MCF 10A (cell line): ENCODE results near the gene DCT. TPM values are rescaled to one million over a fixed set of nuclear protein-coding genes. Genes with fewer than 3 reads are reported as not detected.

Experiments used
- BruUV-seq: library from RNA; stranded (reverse); fragments of 400-500 nt; replicated peaks from 2 replicates; lab custom pipeline; 2021; lab: Mats Ljungman, UMichigan
- CTCF ChIA-PET: fragments of 300-600 bp; sonication (Branson Sonifier 250); formaldehyde crosslinking; extraction: SDS; loops from one replicate; lab custom pipeline; 2021; ENCODE audit warnings: antibody characterized with exemption, inconsistent platforms; lab: Yijun Ruan, JAX
- POLR2A ChIA-PET: fragments of 300-600, 350-650 bp; sonication (Branson Sonifier 250); formaldehyde crosslinking; extraction: SDS; loops from one replicate; lab custom pipeline; 2020; ENCODE audit warnings: antibody characterized with exemption, inconsistent platforms; lab: Yijun Ruan, JAX
- DNase-seq: peaks from one replicate; pipeline ENCODE4 v3.0.0-alpha.2; 2018; ENCODE audit not compliant: unreplicated experiment
- H3K27ac Mint-ChIP-seq: one replicate; pipeline ENCODE4 v1.8.0; 2022; ENCODE audit warnings: mild to moderate bottlenecking, low read depth, mixed read lengths; ENCODE audit not compliant: unreplicated experiment
- H3K27me3 Mint-ChIP-seq: one replicate; pipeline ENCODE4 v1.8.0; 2022; ENCODE audit warnings: mixed read lengths; ENCODE audit not compliant: insufficient read depth, unreplicated experiment
- H3K36me3 Mint-ChIP-seq: one replicate; pipeline ENCODE4 v1.8.0; 2022; ENCODE audit warnings: mild to moderate bottlenecking, moderate library complexity, mixed read lengths; ENCODE audit not compliant: insufficient read depth, unreplicated experiment
- H3K4me1 Mint-ChIP-seq: one replicate; pipeline ENCODE4 v1.8.0; 2022; ENCODE audit warnings: mixed read lengths; ENCODE audit not compliant: insufficient read depth, unreplicated experiment
- H3K4me3 Mint-ChIP-seq: one replicate; pipeline ENCODE4 v1.8.0; 2022; ENCODE audit warnings: mild to moderate bottlenecking, moderate library complexity, mixed read lengths; ENCODE audit not compliant: unreplicated experiment
- H3K9me3 Mint-ChIP-seq: one replicate; pipeline ENCODE4 v1.8.0; 2022; ENCODE audit warnings: mixed read lengths; ENCODE audit not compliant: unreplicated experiment
- intact Hi-C: fragments of 100-400 bp; cut with micrococcal nuclease; formaldehyde crosslinking; loops from 2 replicates; pipeline ENCODE4 v1.14.1; 2022
- total RNA-seq: library from RNA; stranded (reverse); gene quantifications from 2 replicates; pipeline ENCODE4 v1.2.3, GENCODE V29; 2022
- TF ChIP-seq, protein P1 (sequence below): fragments of 200-600 bp; IDR thresholded peaks from one replicate; pipeline ENCODE4 v1.8.0; 2022; ENCODE audit warnings: antibody characterized with exemption, mild to moderate bottlenecking; ENCODE audit not compliant: unreplicated experiment

Gene DCT
- total RNA-seq, 1 experiment from 2014 or later = not detected

GRCh38 chr13:94414708-94415107, 64.8 kb downstream of the DCT start:
- no peak for DNase-seq
- H3K9me3 Mint-ChIP-seq = no peaks in the 10 kb centered on the region
- H3K4me3 Mint-ChIP-seq = no peak overlapping the region
- intact Hi-C loops = no loop called here
- no peaks in the 10 kb centered on the region for H3K4me1 Mint-ChIP-seq
- ChIA-PET POLR2A (no interaction called here), CTCF (interaction anchor here (0.6 to 1.1 kb wide), 2 partner anchors 203 to 1964 kb away, joined by 3 to 6 read pairs; no protein-coding TSS in a partner anchor)
- TF ChIP-seq, protein P1, sequence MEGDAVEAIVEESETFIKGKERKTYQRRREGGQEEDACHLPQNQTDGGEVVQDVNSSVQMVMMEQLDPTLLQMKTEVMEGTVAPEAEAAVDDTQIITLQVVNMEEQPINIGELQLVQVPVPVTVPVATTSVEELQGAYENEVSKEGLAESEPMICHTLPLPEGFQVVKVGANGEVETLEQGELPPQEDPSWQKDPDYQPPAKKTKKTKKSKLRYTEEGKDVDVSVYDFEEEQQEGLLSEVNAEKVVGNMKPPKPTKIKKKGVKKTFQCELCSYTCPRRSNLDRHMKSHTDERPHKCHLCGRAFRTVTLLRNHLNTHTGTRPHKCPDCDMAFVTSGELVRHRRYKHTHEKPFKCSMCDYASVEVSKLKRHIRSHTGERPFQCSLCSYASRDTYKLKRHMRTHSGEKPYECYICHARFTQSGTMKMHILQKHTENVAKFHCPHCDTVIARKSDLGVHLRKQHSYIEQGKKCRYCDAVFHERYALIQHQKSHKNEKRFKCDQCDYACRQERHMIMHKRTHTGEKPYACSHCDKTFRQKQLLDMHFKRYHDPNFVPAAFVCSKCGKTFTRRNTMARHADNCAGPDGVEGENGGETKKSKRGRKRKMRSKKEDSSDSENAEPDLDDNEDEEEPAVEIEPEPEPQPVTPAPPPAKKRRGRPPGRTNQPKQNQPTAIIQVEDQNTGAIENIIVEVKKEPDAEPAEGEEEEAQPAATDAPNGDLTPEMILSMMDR = no peak
- H3K36me3 Mint-ChIP-seq = no peaks in the 10 kb centered on the region
- no peak overlapping the region for H3K27ac Mint-ChIP-seq
- no peaks in the 10 kb centered on the region for H3K27me3 Mint-ChIP-seq
- BruUV-seq = no TSS peak

GRCh38 chr13:94414141-94414540, 65.3 kb downstream of the DCT start:
- no peak for DNase-seq
- Mint-ChIP-seq H3K27me3 (no peaks in the 10 kb centered on the region), H3K9me3 (no peaks in the 10 kb centered on the region), H3K4me1 (no peaks in the 10 kb centered on the region), H3K4me3 (no peak overlapping the region), H3K36me3 (no peaks in the 10 kb centered on the region), H3K27ac (no peak overlapping the region)
- TF ChIP-seq, protein P1 = no peak
- intact Hi-C loops = no loop called here
- ChIA-PET CTCF (interaction anchor here (1.1 kb wide), 1 partner anchor 204 kb away, joined by 6 read pairs; no protein-coding TSS in a partner anchor), POLR2A (no interaction called here)
- no TSS peak for BruUV-seq

DNA sequence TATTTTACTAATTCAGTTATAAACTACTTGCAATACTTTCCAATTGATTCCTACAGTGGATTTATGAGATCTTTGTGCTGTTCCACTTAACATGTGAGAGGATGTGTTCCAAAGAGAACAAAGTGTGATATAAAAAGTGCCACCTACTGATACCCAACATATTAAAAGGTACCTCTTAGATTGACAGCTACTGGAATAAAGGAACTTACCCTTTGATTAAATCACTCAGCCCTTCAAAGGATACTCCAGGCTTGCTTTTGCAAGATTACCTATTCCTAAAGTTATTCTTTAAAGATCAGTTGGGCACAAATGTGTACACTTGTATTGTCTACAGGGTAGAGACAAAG, 65.9 kb downstream of the DCT start:
- POLR2A ChIA-PET = no interaction called here
- intact Hi-C loops = no loop called here
- BruUV-seq = no TSS peak
- TF ChIP-seq, protein P1 = no peak
- H3K4me1 Mint-ChIP-seq = no peaks in the 10 kb centered on the region
- no peak for DNase-seq
- no peaks in the 10 kb centered on the region for H3K36me3 Mint-ChIP-seq
- H3K27me3 Mint-ChIP-seq = no peaks in the 10 kb centered on the region
- CTCF ChIA-PET = interaction anchor here (0.7 kb wide), 1 partner anchor 1461 kb away, joined by 3 read pairs; no protein-coding TSS in a partner anchor
- no peak overlapping the region for H3K4me3 Mint-ChIP-seq
- H3K9me3 Mint-ChIP-seq = no peaks in the 10 kb centered on the region
- H3K27ac Mint-ChIP-seq = no peak overlapping the region

DNA sequence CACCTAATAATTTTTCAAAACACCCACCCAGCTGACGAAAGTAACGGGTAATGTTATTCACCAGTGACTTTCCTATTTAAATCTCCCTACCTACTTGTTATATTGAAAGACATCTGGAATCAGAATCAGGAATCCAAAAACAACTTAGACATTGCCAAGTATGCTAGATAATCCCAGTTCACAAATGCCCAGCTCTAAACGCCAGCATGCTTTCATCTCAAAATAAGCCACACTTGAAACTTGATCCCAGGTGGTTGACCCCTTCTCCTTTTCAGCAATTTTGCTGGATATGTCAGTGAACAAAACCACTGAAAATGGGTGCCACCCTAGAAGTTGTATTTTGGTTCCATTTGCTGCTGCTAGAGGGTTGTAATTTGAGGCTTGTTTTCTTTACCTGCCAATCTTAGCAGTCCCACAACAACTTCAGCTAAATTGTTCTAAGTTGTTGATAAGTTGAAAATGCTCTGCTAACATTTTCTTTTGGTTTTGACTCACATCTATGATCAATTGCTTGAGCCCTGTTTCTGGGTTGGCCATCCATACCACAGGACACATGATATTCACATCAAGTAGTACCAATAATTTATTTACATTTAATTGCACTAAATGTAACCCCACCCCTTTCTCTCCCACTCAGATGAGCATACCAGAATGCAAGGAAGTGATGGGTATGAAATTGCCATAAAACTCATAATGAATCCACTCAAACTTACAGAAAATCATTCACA, 66.4 kb downstream of the DCT start:
- ChIA-PET POLR2A (no interaction called here), CTCF (interaction anchor here (0.7 kb wide), 1 partner anchor 1460 kb away, joined by 3 read pairs; no protein-coding TSS in a partner anchor)
- intact Hi-C loops = no loop called here
- Mint-ChIP-seq H3K9me3 (no peaks in the 10 kb centered on the region), H3K4me3 (no peak overlapping the region), H3K27me3 (no peaks in the 10 kb centered on the region), H3K4me1 (no peaks in the 10 kb centered on the region), H3K27ac (no peak overlapping the region), H3K36me3 (no peaks in the 10 kb centered on the region)
- no peak for DNase-seq
- TF ChIP-seq, protein P1 = no peak
- no TSS peak for BruUV-seq
